IPS-20b (cell line): ENCODE data around the gene TXNDC2.

Experiments
- H3K27ac ChIP-seq: one replicate; pipeline ENCODE4 v1.5.1; 2013; ENCODE audit warnings: low read length
- H3K27me3 ChIP-seq: 2 replicates; pipeline ENCODE4 v1.6.1; 2013; ENCODE audit warnings: mild to moderate bottlenecking, low read length, inconsistent platforms; ENCODE audit not compliant: insufficient read depth
- H3K36me3 ChIP-seq: 2 replicates; pipeline ENCODE4 v1.6.1; 2013; ENCODE audit warnings: low read depth, mild to moderate bottlenecking, inconsistent platforms, low read length, moderate library complexity; ENCODE audit not compliant: insufficient read depth
- H3K4me1 ChIP-seq: 2 replicates; pipeline ENCODE4 v1.6.1; 2013; ENCODE audit warnings: mild to moderate bottlenecking, control low read depth, inconsistent platforms, low read length, moderate library complexity; ENCODE audit not compliant: insufficient read depth
- H3K4me3 ChIP-seq: 2 replicates; pipeline ENCODE4 v1.5.1; 2013; ENCODE audit warnings: mild to moderate bottlenecking, low read length, inconsistent platforms
- H3K9ac ChIP-seq: 2 replicates; pipeline ENCODE4 v1.6.1; 2013; ENCODE audit warnings: low read depth, mild to moderate bottlenecking, inconsistent platforms, low read length, moderate library complexity
- H3K9me3 ChIP-seq: 2 replicates; pipeline ENCODE4 v1.6.1; 2013; ENCODE audit warnings: mild to moderate bottlenecking, low read depth, low read length, inconsistent platforms; ENCODE audit not compliant: insufficient read depth

Gene TXNDC2

DNA sequence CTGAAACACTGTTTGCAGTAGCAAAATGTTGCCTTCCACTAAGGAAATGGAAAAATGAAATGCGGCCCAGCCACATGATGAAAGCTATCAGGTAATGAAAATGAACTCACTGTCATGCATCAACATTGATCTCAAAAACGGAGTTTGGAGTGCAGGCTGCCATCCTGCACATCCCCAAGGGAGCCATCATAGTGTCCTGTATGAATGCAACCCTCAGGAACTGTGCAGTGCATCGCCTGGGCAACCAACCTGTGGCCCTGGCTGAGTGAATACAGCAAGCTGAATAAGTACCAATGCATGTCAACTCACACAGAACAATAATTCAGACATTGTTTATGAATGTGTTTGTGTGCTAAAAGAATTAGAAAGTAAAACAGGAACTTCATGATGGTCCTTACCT, 23.1 kb upstream of the TXNDC2 start:
- Histone ChIP-seq H3K27ac (no peak overlapping the region), H3K4me3 (no peak overlapping the region), H3K4me1 (no peaks in the 10 kb centered on the region), H3K9me3 (peaks cover 18% of the 10 kb centered on the region), H3K27me3 (no peaks in the 10 kb centered on the region), H3K9ac (no peak overlapping the region), H3K36me3 (no peaks in the 10 kb centered on the region)

- Histone ChIP-seq H3K9me3 (peaks cover 18% of the 10 kb centered on the region), H3K4me1 (no peaks in the 10 kb centered on the region), H3K27ac (no peak overlapping the region), H3K4me3 (no peak overlapping the region), H3K36me3 (no peaks in the 10 kb centered on the region), H3K27me3 (no peaks in the 10 kb centered on the region), H3K9ac (no peak overlapping the region)
These were observed 22.5 kb upstream of the TXNDC2 start for GRCh38 chr18:9863282-9863681.

GRCh38 chr18:9865764-9866490, 19.8 kb upstream of the TXNDC2 start:
- Histone ChIP-seq H3K27me3 (no peaks in the 10 kb centered on the region), H3K9me3 (peaks cover 18% of the 10 kb centered on the region), H3K36me3 (no peaks in the 10 kb centered on the region), H3K9ac (no peak overlapping the region), H3K4me3 (no peak overlapping the region), H3K27ac (no peak overlapping the region), H3K4me1 (peaks cover 23% of the 10 kb centered on the region)

- Histone ChIP-seq H3K4me1 (peaks cover 23% of the 10 kb centered on the region), H3K9ac (no peak overlapping the region), H3K27me3 (no peaks in the 10 kb centered on the region), H3K9me3 (peaks cover 18% of the 10 kb centered on the region), H3K36me3 (no peaks in the 10 kb centered on the region), H3K4me3 (no peak overlapping the region), H3K27ac (no peak overlapping the region)
These were observed 19.1 kb upstream of the TXNDC2 start for GRCh38 chr18:9866627-9867026.

DNA sequence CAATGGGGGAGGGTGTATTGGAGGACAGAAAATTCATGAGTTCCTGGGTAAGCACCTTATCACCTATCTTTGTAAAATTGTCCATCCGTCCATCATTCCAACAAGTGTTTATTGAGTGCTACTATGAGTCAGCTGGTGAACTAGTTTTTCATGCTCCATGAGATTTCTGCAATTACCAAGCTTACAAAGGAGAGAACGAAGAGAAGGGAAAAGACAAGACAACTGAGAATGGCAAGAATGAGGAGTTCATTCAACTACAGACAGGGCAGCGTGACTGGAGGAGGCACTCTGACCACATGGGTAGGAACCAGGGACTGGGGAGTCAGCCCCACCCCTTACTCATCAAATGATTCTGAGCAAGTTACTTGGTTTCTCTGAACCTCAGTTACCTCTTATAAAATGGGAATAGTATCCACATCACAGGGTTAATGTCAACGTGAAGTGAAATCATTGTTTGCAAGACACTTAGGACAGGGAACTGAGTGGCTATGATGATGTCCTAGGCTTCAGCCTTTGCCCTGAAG, 18.6 kb upstream of the TXNDC2 start:
- Histone ChIP-seq H3K27ac (no peak overlapping the region), H3K4me3 (no peak overlapping the region), H3K9me3 (peaks cover 18% of the 10 kb centered on the region), H3K9ac (no peak overlapping the region), H3K27me3 (no peaks in the 10 kb centered on the region), H3K4me1 (peaks cover 23% of the 10 kb centered on the region), H3K36me3 (no peaks in the 10 kb centered on the region)

DNA sequence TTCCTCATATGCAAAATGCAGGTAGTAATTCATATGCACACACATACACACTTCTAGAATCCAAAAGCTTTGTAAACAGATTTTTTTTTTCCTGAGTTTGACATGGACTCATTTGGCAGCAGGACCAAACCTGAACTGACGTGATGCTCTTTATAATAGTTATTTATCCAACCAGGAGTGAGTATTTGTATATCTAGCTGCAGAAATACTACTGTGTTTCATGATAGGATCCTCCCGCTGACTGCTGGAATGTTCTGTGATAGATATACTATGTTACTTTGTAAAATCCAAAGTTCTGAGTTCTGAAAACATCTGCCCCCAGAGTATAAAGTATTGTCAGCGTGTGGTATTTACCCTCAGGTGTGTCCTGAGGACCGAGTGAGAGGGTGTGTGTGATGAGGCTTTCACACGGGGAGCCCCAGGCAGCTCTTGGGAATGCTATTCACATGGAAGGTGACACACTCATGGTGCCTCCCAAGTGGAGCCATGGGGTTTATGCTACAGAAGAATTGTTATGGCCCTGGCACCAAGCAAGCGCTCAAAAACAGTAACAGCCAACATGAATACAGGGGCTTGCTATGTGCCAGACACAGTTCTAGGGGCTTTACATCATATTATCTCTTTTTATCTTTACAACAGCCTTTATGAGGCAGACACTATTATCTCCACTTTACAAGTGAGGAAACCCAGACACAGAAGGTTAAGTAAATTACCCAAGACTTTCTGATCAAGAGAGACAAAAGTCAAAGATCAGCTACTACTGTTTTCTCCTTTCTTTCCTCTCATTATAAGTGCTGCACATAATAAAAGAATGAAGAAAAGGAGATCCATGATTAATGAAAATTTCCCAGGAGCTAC, 16.7 kb upstream of the TXNDC2 start:
- no peak overlapping the region for H3K9ac ChIP-seq
- H3K36me3 ChIP-seq, result no peaks in the 10 kb centered on the region
- no peak overlapping the region for H3K27ac ChIP-seq
- H3K4me3 ChIP-seq, result no peak overlapping the region
- no peaks in the 10 kb centered on the region for H3K27me3 ChIP-seq
- peaks cover 23% of the 10 kb centered on the region for H3K4me1 ChIP-seq
- peaks cover 18% of the 10 kb centered on the region for H3K9me3 ChIP-seq

DNA sequence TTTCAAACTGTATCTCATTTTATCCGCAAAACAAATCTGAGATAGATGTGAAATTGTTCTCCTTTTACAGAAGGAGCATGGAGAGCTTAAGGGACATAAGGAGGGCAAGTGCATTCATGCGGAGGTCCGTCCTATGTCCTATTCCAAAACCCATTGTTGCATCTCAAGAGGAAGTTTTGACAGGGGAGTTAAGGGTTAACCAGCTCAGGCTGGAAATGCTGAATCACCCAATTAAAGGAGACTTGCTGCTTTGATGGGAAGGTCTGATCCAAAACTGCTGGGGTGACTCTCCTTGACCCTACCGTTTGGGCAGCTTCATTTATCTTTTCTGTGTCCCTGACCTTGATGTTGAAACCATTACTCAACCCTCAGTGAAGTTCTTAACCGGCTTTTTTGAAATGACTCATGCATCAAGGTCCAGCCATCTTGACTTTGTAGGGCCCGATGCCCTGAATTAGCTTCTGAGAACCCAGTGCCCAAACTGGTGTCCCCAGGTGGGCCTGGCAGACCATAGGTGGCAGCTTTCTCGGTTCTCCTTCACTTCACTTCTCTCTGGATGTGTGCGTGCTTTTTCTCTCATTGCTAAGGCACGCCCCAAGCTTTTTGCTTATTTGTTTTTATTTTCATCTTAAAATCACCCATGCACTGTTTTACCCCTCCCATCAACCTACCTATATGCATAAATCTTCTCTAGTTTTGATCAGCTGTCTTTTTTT, 15.9 kb upstream of the TXNDC2 start:
- Histone ChIP-seq H3K4me3 (0 out of 2 replicates have a peak overlapping the region, but pooled peaks have one; percentile 21), H3K9me3 (peaks cover 16% of the 10 kb centered on the region), H3K9ac (peak overlapping the region; percentile 40; the same call in 1 of the 2 replicates), H3K4me1 (peaks cover 23% of the 10 kb centered on the region), H3K27ac (no peak overlapping the region), H3K27me3 (no peaks in the 10 kb centered on the region), H3K36me3 (no peaks in the 10 kb centered on the region)

GRCh38 chr18:9870431-9871008, 15.3 kb upstream of the TXNDC2 start:
- peaks cover 23% of the 10 kb centered on the region for H3K4me1 ChIP-seq
- no peak overlapping the region for H3K27ac ChIP-seq
- no peak overlapping the region for H3K4me3 ChIP-seq
- no peaks in the 10 kb centered on the region for H3K27me3 ChIP-seq
- peaks cover 10% of the 10 kb centered on the region for H3K9me3 ChIP-seq
- H3K9ac ChIP-seq, result peak overlapping the region; percentile 40; the same call in 1 of the 2 replicates
- H3K36me3 ChIP-seq, result no peaks in the 10 kb centered on the region

DNA sequence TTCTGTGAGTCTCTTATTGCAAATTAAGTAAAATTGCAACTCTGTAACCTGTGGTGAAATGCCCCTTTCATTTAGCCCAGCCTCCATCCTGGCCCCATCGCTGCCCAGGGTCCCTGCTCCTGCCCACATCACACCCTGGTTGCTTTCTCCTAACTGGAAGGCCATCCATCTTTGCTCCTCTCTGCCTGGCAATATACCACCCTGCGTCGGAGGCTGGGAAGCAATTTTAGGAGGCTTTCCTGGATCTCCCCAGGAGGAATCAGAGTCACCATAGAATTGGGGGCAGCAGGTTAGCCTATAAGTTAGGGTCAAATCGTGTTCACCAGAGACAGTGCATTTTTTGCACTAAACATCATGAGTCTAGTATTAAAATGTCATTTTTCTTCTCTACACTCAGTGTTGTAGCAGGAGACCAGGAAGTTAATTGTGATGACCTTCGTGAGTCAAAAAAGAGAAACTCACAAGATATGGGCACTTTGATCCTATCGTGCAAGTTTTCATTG, 14.5 kb upstream of the TXNDC2 start:
- Histone ChIP-seq H3K4me3 (no peak overlapping the region), H3K9me3 (peaks cover 2% of the 10 kb centered on the region), H3K36me3 (no peaks in the 10 kb centered on the region), H3K9ac (no peak overlapping the region), H3K27ac (no peak overlapping the region), H3K4me1 (peaks cover 23% of the 10 kb centered on the region), H3K27me3 (no peaks in the 10 kb centered on the region)

- no peaks in the 10 kb centered on the region for H3K36me3 ChIP-seq
- peaks cover 25% of the 10 kb centered on the region for H3K4me1 ChIP-seq
These were observed 12.9 kb upstream of the TXNDC2 start for GRCh38 chr18:9872823-9873222.

GRCh38 chr18:9874728-9875127, 11.0 kb upstream of the TXNDC2 start:
- Histone ChIP-seq H3K27me3 (no peaks in the 10 kb centered on the region), H3K4me1 (peaks cover 14% of the 10 kb centered on the region), H3K36me3 (no peaks in the 10 kb centered on the region), H3K4me3 (no peak overlapping the region), H3K27ac (no peak overlapping the region), H3K9ac (no peak overlapping the region), H3K9me3 (no peaks in the 10 kb centered on the region)

More at GRCh38 chr18:9872823-9873222, 12.9 kb upstream of the TXNDC2 start:
- H3K9me3 ChIP-seq, result no peaks in the 10 kb centered on the region
- no peaks in the 10 kb centered on the region for H3K27me3 ChIP-seq
- H3K4me3 ChIP-seq, result no peak overlapping the region
- no peak overlapping the region for H3K27ac ChIP-seq
- no peak overlapping the region for H3K9ac ChIP-seq
